ENCODE data around the gene SNHG17. TPM values are rescaled to one million over a fixed set of nuclear protein-coding genes. Genes with fewer than 3 reads are reported as not detected.

The SNHG17 gene
- total and polyA plus RNA-seq, 9 of the 15 experiments (the other 6 are each of a cell fraction or from before 2014, with no cell fraction given) = 29.8 to 106 (median 57.7) TPM

DNA sequence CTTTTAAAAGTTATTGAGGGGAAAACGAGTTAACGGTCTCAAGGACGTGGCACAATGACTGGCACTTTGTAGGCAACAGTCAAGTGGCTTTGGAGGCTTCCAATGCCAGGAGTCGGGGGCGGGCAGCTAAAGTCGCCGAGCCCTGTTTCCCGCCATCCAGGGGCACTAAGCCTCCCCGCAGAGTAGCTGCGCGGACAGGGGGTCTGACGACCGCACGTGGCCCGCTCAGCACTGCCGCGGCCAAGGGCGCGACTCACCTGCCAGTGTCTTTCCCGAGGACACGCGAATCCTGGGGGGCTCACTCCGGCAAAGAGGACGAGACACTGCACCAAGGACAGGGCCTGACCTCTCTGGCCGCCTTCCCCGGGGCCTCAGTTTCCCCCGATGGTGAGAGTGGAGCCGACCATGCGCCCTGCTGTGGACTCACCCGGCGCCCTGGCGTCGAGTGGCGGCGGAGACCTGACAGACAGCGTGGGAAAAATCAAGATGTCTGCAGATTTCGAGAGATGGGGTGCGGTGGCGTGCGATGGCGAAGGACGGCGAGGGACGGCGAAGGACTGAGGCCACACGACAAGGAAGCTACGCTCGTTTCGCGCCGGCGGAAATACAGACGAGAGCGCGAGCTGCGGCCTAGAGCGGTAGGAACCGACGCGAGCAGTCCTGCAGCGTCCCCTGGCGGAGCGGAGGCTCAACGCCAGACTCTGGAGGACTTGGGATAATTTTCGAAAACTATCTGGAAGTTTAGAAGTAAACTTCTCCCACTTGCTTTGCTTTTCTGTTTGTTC is at the start of gene SNHG17 (continued):
- TF ChIP-seq STAT5A (IDR thresholded peaks at IDR 0.05; ENCODE audit: borderline replicate concordance, low read length) = peak; percentile 75; the same call in 1 of the 2 replicates
- peak; percentile 58; the same call in 1 of the 2 replicates for TF ChIP-seq OTX1 (CRISPR knock-in tag; IDR thresholded peaks at IDR 0.05)
- TF ChIP-seq RBM17 (IDR thresholded peaks at IDR 0.05; ENCODE audit: borderline replicate concordance, low read depth, low read length) = no peak
- TF ChIP-seq ZNF263 (CRISPR knock-in tag; IDR thresholded peaks at IDR 0.05; ENCODE audit: borderline replicate concordance) = peak; percentile 83
- no peak; the same call in 1 of the 2 replicates for TF ChIP-seq ARID2 (IDR thresholded peaks at IDR 0.05)
- TF ChIP-seq RNF2 (IDR thresholded peaks at IDR 0.05) = peak; percentile 85
- TF ChIP-seq KLF6 (CRISPR knock-in tag; IDR thresholded peaks at IDR 0.05; ENCODE audit: borderline replicate concordance) = no peak; the same call in 1 of the 2 replicates
- TF ChIP-seq MXD1 (CRISPR knock-in tag; IDR thresholded peaks at IDR 0.05; ENCODE audit: borderline replicate concordance, poor library complexity, severe bottlenecking) = peak; percentile 72
- no peak for TF ChIP-seq ZKSCAN3 (CRISPR knock-in tag; IDR thresholded peaks at IDR 0.05)
- TF ChIP-seq SIRT6 (IDR thresholded peaks at IDR 0.05; ENCODE audit: low read depth, low read length) = no peak
- TF ChIP-seq HDGF (IDR thresholded peaks at IDR 0.05) = no peak
- peak; percentile 47 for TF ChIP-seq EP300 (IDR thresholded peaks at IDR 0.05; ENCODE audit: low read length)
- TF ChIP-seq RBBP5 (IDR thresholded peaks at IDR 0.05; ENCODE audit: borderline replicate concordance, insufficient read depth, low read length, poor library complexity, severe bottlenecking) = peak; percentile 99
- TF ChIP-seq, protein P1, sequence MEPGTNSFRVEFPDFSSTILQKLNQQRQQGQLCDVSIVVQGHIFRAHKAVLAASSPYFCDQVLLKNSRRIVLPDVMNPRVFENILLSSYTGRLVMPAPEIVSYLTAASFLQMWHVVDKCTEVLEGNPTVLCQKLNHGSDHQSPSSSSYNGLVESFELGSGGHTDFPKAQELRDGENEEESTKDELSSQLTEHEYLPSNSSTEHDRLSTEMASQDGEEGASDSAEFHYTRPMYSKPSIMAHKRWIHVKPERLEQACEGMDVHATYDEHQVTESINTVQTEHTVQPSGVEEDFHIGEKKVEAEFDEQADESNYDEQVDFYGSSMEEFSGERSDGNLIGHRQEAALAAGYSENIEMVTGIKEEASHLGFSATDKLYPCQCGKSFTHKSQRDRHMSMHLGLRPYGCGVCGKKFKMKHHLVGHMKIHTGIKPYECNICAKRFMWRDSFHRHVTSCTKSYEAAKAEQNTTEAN (CRISPR knock-in tag; IDR thresholded peaks at IDR 0.05) = peak; percentile 90
- peak; percentile 56; the same call in 1 of the 2 replicates for TF ChIP-seq PHF21A (IDR thresholded peaks at IDR 0.05; ENCODE audit: borderline replicate concordance, low read depth)
- no peak for TF ChIP-seq SAFB (IDR thresholded peaks at IDR 0.05; ENCODE audit: borderline replicate concordance, low read depth, low read length)
- peak; percentile 95 for TF ChIP-seq HLTF (IDR thresholded peaks at IDR 0.05)
- TF ChIP-seq SIX5 (IDR thresholded peaks at IDR 0.05; ENCODE audit: borderline replicate concordance in 1 of 2, insufficient read depth in 1 of 2, low read depth in 1 of 2, low read length in 2 of 2) = peak; percentile 25; a peak in 2 of 4 replicates
- TF ChIP-seq CBX5 (IDR thresholded peaks at IDR 0.05; ENCODE audit: borderline replicate concordance, low read depth) = 0 out of 2 replicates have a peak, but pooled peaks have one; percentile 68
- peak; percentile 75 for TF ChIP-seq HDAC3 (IDR thresholded peaks at IDR 0.05; ENCODE audit: borderline replicate concordance, partially characterized antibody)
- peak; percentile 30 for TF ChIP-seq ZNF316 (IDR thresholded peaks at IDR 0.05)
- TF ChIP-seq STAT6 (CRISPR knock-in tag; IDR thresholded peaks at IDR 0.05) = peak; percentile 95; the same call in 1 of the 2 replicates
- no peak for TF ChIP-seq KDM1A (IDR thresholded peaks at IDR 0.05)
- peak; percentile 79; the same call in 1 of the 2 replicates for TF ChIP-seq SRSF1 (IDR thresholded peaks at IDR 0.05; ENCODE audit: low read depth, low read length)

All from K562 (cell line).